ENCODE results near the gene LRIG1.

- TF ChIP-seq POLR2A (IDR thresholded peaks at IDR 0.05; ENCODE audit: low read depth) (no peak), CTCF (IDR thresholded peaks at IDR 0.05) (no peak)
Measured at GRCh38 chr3:66348704-66349103, 152.1 kb downstream of the LRIG1 start.
